IMR-90 (cell line): ENCODE results near the gene ATF7IP2. TPM values are rescaled to one million over a fixed set of nuclear protein-coding genes. Genes with fewer than 3 reads are reported as not detected.
"Not testable (repeated sequence)": the region's sequence is repeated elsewhere in the genome, so short reads cannot be mapped to it uniquely, and the experiment has no call there.

Experiments
- ATAC-seq: fragments of 200-7000 bp; cut with Tn5 transposase; 2 replicates; pipeline ENCODE4 v1.9.1; 2020; ENCODE audit warnings: low read depth, mild to moderate bottlenecking, moderate library complexity
- BruUV-seq: library from RNA; stranded (reverse); fragments of 400-500 nt; replicated peaks from 2 replicates; lab custom pipeline; 2021; lab: Mats Ljungman, UMichigan
- CTCF ChIA-PET: fragments of 300-600 bp; formaldehyde crosslinking; extraction: SDS; loops from one replicate; lab custom pipeline; 2021; ENCODE audit warnings: antibody characterized with exemption; lab: Yijun Ruan, JAX
- POLR2A ChIA-PET: fragments of 300-600 bp; sonication (Branson Sonifier 250); formaldehyde crosslinking; loops from one replicate; lab custom pipeline; 2022; ENCODE audit warnings: antibody characterized with exemption; ENCODE audit not compliant: unreplicated experiment; lab: Charles Lee
- DNase-seq: peaks from one replicate; pipeline ENCODE4 v3.0.0; 2013
- H2AFZ ChIP-seq: replicated peaks from 2 replicates; pipeline ENCODE3; 2013; ENCODE audit warnings: low read length, mild to moderate bottlenecking; ENCODE audit not compliant: poor library complexity
- H2AK5ac ChIP-seq: 2 replicates; pipeline ENCODE4 v1.6.1; 2013; ENCODE audit warnings: low read depth, low read length, inconsistent platforms
- H2AK9ac ChIP-seq: replicated peaks from 2 replicates; pipeline ENCODE3; 2013; ENCODE audit warnings: mild to moderate bottlenecking, low read depth, low read length, moderate library complexity; ENCODE audit not compliant: poor library complexity
- H2BK120ac ChIP-seq: 2 replicates; pipeline ENCODE4 v1.6.1; 2013; ENCODE audit warnings: low read depth, low read length, inconsistent platforms
- H2BK15ac ChIP-seq: 3 replicates; pipeline ENCODE4 v1.6.1; 2013; ENCODE audit warnings: low read depth, low read length, inconsistent platforms
- H2BK20ac ChIP-seq: 2 replicates; pipeline ENCODE4 v1.6.1; 2013; ENCODE audit warnings: low read depth, mild to moderate bottlenecking, inconsistent platforms, low read length, moderate library complexity
- H2BK5ac ChIP-seq: 2 replicates; pipeline ENCODE4 v1.6.1; 2013; ENCODE audit warnings: mild to moderate bottlenecking, low read depth, low read length, inconsistent platforms; ENCODE audit not compliant: poor library complexity, severe bottlenecking
- H3K14ac ChIP-seq: replicated peaks from 2 replicates; pipeline ENCODE4 v1.6.1; 2013; ENCODE audit warnings: low read depth, low read length, inconsistent platforms
- H3K18ac ChIP-seq: 2 replicates; pipeline ENCODE4 v1.6.1; 2013; ENCODE audit warnings: low read depth, low read length, control low read depth
- H3K23ac ChIP-seq: 2 replicates; pipeline ENCODE4 v1.6.1; 2013; ENCODE audit warnings: low read depth, low read length, inconsistent platforms
- H3K27ac ChIP-seq: 2 replicates; pipeline ENCODE4 v1.5.1; 2013; ENCODE audit warnings: mild to moderate bottlenecking, control low read depth, low read length; ENCODE audit not compliant: insufficient read depth
- H3K27me3 ChIP-seq: 2 replicates; pipeline ENCODE4 v1.6.1; 2013; ENCODE audit warnings: low read length; ENCODE audit not compliant: control insufficient read depth, insufficient read depth
- H3K36me3 ChIP-seq: 2 replicates; pipeline ENCODE4 v1.6.1; 2013; ENCODE audit warnings: low read length, mixed read lengths; ENCODE audit not compliant: control insufficient read depth, insufficient read depth
- H3K4ac ChIP-seq: 2 replicates; pipeline ENCODE4 v1.6.1; 2013; ENCODE audit warnings: low read depth, low read length, inconsistent platforms
- H3K4me1 ChIP-seq: 2 replicates; pipeline ENCODE4 v1.6.1; 2013; ENCODE audit warnings: low read length, mixed read lengths; ENCODE audit not compliant: control insufficient read depth, insufficient read depth
- H3K4me2 ChIP-seq: 2 replicates; pipeline ENCODE4 v1.6.1; 2013; ENCODE audit warnings: low read depth, mild to moderate bottlenecking, control low read depth, low read length, moderate library complexity
- H3K4me3 ChIP-seq: 2 replicates; pipeline ENCODE4 v1.5.1; 2013; ENCODE audit warnings: low read depth, mild to moderate bottlenecking, control low read depth, low read length, moderate library complexity; ENCODE audit not compliant: insufficient read depth
- H3K56ac ChIP-seq: 2 replicates; pipeline ENCODE4 v1.6.1; 2013; ENCODE audit warnings: low read length, inconsistent platforms; ENCODE audit not compliant: insufficient read depth; ENCODE audit errors: extremely low read depth
- H3K79me1 ChIP-seq, 2 experiments: 2 replicates each; pipeline ENCODE4 v1.6.1; 2013; ENCODE audit warnings: low read length in 2 of 2, inconsistent platforms in 1 of 2, low read depth in 1 of 2
- H3K9ac ChIP-seq: 2 replicates; pipeline ENCODE4 v1.6.1; 2013; ENCODE audit warnings: low read depth, low read length, control low read depth
- H3K9me1 ChIP-seq: 2 replicates; pipeline ENCODE4 v1.6.1; 2013; ENCODE audit warnings: low read length, inconsistent platforms; ENCODE audit not compliant: insufficient read depth
- H3K9me3 ChIP-seq: 2 replicates; pipeline ENCODE4 v1.6.1; 2013; ENCODE audit warnings: low read length; ENCODE audit not compliant: control insufficient read depth, insufficient read depth
- H4K20me1 ChIP-seq: 2 replicates; pipeline ENCODE4 v1.6.1; 2013; ENCODE audit warnings: low read length, inconsistent platforms; ENCODE audit not compliant: insufficient read depth
- H4K5ac ChIP-seq: 2 replicates; pipeline ENCODE4 v1.6.1; 2013; ENCODE audit warnings: mild to moderate bottlenecking, low read depth, low read length, control low read depth
- H4K8ac ChIP-seq, 2 experiments: 2 replicates each; pipeline ENCODE4 v1.6.1; 2013; ENCODE audit warnings: low read depth in 2 of 2, low read length in 2 of 2, control low read depth in 1 of 2, inconsistent platforms in 1 of 2
- H4K91ac ChIP-seq: 2 replicates; pipeline ENCODE4 v1.6.1; 2013; ENCODE audit warnings: low read depth, low read length, inconsistent platforms; ENCODE audit not compliant: insufficient read depth
- WGBS, 2 experiments: methylation state at CpG; one replicate each; pipeline versions ENCODE4 v1.1.5 to v1.1.7; 2013; ENCODE audit warnings: missing lambda C conversion rate in 2 of 2; ENCODE audit not compliant: insufficient read length in 1 of 2; ENCODE audit errors: extremely low coverage in 2 of 2; 5-methylcytosine and 5-hydroxymethylcytosine counted together
- dilution Hi-C: fragments of 300-500 bp; cut with HindIII; formaldehyde crosslinking; loops from one replicate; pipeline ENCODE4 v1.14.3; 2018; ENCODE audit warnings: low sequenced_read_pairs; ENCODE audit not compliant: unreplicated experiment
- in situ Hi-C: fragments of 300-500 bp; cut with MboI; formaldehyde crosslinking; loops from 3 replicates; pipeline ENCODE4 v1.14.3; 2019; ENCODE audit warnings: low sequenced_read_pairs, inconsistent platforms, mixed read lengths
- intact Hi-C: fragments of 100-400 bp; cut with micrococcal nuclease; formaldehyde crosslinking; loops from 2 replicates; pipeline ENCODE4 v1.10.0; 2022
- polyA plus RNA-seq, 3 experiments: library from polyadenylated mRNA; depleted of rRNA; stranded (reverse); fragments of >200 nt; gene quantifications; 2 replicates each; pipeline ENCODE4 v1.2.3, GENCODE V29; 2012; ENCODE audit warnings: low replicate concordance in 1 of 3
- total RNA-seq: library from RNA; depleted of rRNA; stranded (reverse); fragments of >200 nt; gene quantifications from 2 replicates; pipeline ENCODE4 v1.2.3, GENCODE V29; 2012

ATF7IP2 gene
- total and polyA plus RNA-seq, 2 of the 4 experiments (the other 2 are of a cell fraction) = 2.7 to 3.6 TPM

DNA sequence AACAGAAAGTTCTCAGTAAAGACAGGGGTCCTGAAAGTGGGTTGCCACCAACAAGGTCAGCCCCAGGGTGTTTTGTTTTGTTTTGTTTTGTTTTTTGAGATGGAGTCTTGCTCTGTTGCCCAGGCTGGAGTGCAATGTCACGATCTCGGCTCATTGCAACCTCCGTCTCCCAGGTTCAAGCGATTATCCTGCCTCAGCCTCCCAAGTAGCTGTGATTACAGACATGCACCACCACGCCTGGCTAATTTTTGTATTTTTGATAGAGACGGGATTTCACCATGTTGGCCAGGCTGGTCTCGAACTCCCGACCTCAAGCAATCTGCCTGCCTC is 24.1 kb upstream of the ATF7IP2 start:
- intact Hi-C loops, H3K9me3 ChIP-seq, H3K4me2 ChIP-seq, H3K9ac ChIP-seq, H3K4ac ChIP-seq, H3K4me3 ChIP-seq, H3K27ac ChIP-seq, H4K5ac ChIP-seq, H3K27me3 ChIP-seq, H3K36me3 ChIP-seq, H4K20me1 ChIP-seq, H3K56ac ChIP-seq, H3K14ac ChIP-seq, H2AK5ac ChIP-seq, H2AFZ ChIP-seq, H3K4me1 ChIP-seq, DNase-seq, H3K9me1 ChIP-seq, H2BK15ac ChIP-seq, H4K8ac ChIP-seq, H2BK120ac ChIP-seq, H2BK20ac ChIP-seq, H2AK9ac ChIP-seq, in situ Hi-C loops, H3K79me1 ChIP-seq, H4K91ac ChIP-seq, H3K23ac ChIP-seq, BruUV-seq, POLR2A ChIA-PET, CTCF ChIA-PET, H3K18ac ChIP-seq, dilution Hi-C loops, H2BK5ac ChIP-seq, ATAC-seq: not testable (repeated sequence)
- no CpG with 5 or more reads among the region's 8 CpGs for WGBS, 2 experiments
